ENCODE data around the gene TMIGD3. TPM values are rescaled to one million over a fixed set of nuclear protein-coding genes. Genes with fewer than 3 reads are reported as not detected.

Gene TMIGD3
- total RNA-seq, 1 donor from 2014 or later = not detected

- DNase-seq (ENCODE audit: low read depth) = no peak
- TF ChIP-seq, protein P1, sequence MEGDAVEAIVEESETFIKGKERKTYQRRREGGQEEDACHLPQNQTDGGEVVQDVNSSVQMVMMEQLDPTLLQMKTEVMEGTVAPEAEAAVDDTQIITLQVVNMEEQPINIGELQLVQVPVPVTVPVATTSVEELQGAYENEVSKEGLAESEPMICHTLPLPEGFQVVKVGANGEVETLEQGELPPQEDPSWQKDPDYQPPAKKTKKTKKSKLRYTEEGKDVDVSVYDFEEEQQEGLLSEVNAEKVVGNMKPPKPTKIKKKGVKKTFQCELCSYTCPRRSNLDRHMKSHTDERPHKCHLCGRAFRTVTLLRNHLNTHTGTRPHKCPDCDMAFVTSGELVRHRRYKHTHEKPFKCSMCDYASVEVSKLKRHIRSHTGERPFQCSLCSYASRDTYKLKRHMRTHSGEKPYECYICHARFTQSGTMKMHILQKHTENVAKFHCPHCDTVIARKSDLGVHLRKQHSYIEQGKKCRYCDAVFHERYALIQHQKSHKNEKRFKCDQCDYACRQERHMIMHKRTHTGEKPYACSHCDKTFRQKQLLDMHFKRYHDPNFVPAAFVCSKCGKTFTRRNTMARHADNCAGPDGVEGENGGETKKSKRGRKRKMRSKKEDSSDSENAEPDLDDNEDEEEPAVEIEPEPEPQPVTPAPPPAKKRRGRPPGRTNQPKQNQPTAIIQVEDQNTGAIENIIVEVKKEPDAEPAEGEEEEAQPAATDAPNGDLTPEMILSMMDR (IDR thresholded peaks at IDR 0.05; ENCODE audit: insufficient read depth, low read length, severe bottlenecking) = no peak
- no peak overlapping the region for H3K4me3 ChIP-seq (ENCODE audit: low read depth, low read length)
- no peak for FAIRE-seq
- H3K27me3 ChIP-seq (ENCODE audit: control insufficient read depth, insufficient read depth, low read length) = no peaks in the 10 kb centered on the region
- H3K36me3 ChIP-seq (ENCODE audit: control insufficient read depth, insufficient read depth, low read length) = peaks cover 7% of the 10 kb centered on the region
Observed at GRCh38 chr1:111467865-111468716, 35.3 kb downstream of the TMIGD3 start.

- TF ChIP-seq, protein P1 (IDR thresholded peaks at IDR 0.05; ENCODE audit: insufficient read depth, low read length, severe bottlenecking) = no peak
- Histone ChIP-seq H3K27me3 (ENCODE audit: control insufficient read depth, insufficient read depth, low read length) (no peaks in the 10 kb centered on the region), H3K36me3 (ENCODE audit: control insufficient read depth, insufficient read depth, low read length) (peaks cover 7% of the 10 kb centered on the region), H3K4me3 (ENCODE audit: low read depth, low read length) (no peak overlapping the region)
- no peak for DNase-seq (ENCODE audit: low read depth)
- no peak for FAIRE-seq
Observed at GRCh38 chr1:111466480-111466879, 37.0 kb downstream of the TMIGD3 start.

DNA sequence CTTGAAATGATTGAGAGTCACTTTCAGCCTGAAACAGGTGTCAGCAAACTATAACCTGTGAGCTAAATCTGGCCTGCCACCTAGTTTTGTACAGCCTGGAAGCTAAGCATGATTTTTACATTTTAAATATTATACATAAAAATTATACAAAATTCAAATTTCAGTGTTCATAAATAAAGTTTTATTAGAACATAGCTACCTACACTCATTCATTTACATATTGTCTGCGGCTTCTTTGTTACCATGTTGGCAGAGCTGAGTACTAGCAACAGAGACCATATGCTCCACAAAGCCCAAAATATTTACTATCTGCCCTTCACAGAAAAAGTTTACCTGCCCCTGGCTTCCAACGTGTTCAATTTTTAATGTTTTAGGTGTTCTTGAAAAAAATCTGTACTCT is 37.7 kb downstream of the TMIGD3 start:
- Histone ChIP-seq H3K27me3 (ENCODE audit: control insufficient read depth, insufficient read depth, low read length) (no peaks in the 10 kb centered on the region), H3K4me3 (ENCODE audit: low read depth, low read length) (no peak overlapping the region), H3K36me3 (ENCODE audit: control insufficient read depth, insufficient read depth, low read length) (peaks cover 6% of the 10 kb centered on the region)
- TF ChIP-seq, protein P1 (IDR thresholded peaks at IDR 0.05; ENCODE audit: insufficient read depth, low read length, severe bottlenecking) = no peak
- FAIRE-seq = no peak
- no peak for DNase-seq (ENCODE audit: low read depth)

GRCh38 chr1:111463029-111463683 is 40.3 kb downstream of the TMIGD3 start:
- TF ChIP-seq, protein P1 (IDR thresholded peaks at IDR 0.05; ENCODE audit: insufficient read depth, low read length, severe bottlenecking) = no peak
- no peak for DNase-seq (ENCODE audit: low read depth)
- Histone ChIP-seq H3K36me3 (ENCODE audit: control insufficient read depth, insufficient read depth, low read length) (peaks cover 3% of the 10 kb centered on the region), H3K4me3 (ENCODE audit: low read depth, low read length) (no peak overlapping the region), H3K27me3 (ENCODE audit: control insufficient read depth, insufficient read depth, low read length) (no peaks in the 10 kb centered on the region)
- no peak for FAIRE-seq

DNA sequence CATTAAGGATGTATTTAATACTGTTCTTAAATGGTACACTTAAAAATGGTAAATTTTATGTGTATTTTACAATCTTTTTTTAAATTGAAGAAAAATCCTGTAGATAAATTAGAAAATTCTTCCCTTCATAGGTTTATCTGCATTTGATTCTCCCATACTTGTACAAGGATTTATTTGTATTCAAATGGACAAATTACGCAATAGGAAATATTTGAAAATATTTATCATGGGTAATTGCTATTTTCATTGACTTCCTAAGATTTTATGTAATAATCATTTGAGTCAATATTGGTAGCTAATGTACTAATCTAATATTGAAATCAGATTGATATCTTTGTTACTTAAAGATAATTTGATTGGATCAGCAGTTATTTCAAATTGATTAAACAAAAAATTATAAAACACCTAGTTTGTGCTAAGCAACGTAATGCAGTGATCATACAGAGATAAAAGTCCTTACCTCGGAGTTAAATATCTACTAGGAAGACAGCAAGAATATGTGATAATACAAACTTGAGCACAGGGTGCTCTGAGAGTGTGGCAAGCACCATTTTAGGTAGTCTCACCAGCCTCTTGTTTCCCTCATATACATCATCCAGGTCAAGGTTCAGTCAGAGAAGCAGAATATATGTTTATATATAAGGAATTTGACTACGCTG is 40.9 kb downstream of the TMIGD3 start:
- peaks cover 3% of the 10 kb centered on the region for H3K36me3 ChIP-seq (ENCODE audit: control insufficient read depth, insufficient read depth, low read length)
- no peaks in the 10 kb centered on the region for H3K27me3 ChIP-seq (ENCODE audit: control insufficient read depth, insufficient read depth, low read length)
- no peak overlapping the region for H3K4me3 ChIP-seq (ENCODE audit: low read depth, low read length)
- DNase-seq (ENCODE audit: low read depth) (no peak), FAIRE-seq (no peak)
- TF ChIP-seq, protein P1 (IDR thresholded peaks at IDR 0.05; ENCODE audit: insufficient read depth, low read length, severe bottlenecking) = no peak
